Activated naive CD4-positive, alpha-beta T cell treated with anti-CD3 and anti-CD28 coated beads, Interleukin-2, amount 50 U/mL, for 16 hours (primary cell): Measurements from ENCODE around the gene MAGEB4.

Source experiments
- DNase-seq: peaks from one replicate; pipeline ENCODE4 v3.0.0-alpha.2; 2020

MAGEB4 gene

DNA sequence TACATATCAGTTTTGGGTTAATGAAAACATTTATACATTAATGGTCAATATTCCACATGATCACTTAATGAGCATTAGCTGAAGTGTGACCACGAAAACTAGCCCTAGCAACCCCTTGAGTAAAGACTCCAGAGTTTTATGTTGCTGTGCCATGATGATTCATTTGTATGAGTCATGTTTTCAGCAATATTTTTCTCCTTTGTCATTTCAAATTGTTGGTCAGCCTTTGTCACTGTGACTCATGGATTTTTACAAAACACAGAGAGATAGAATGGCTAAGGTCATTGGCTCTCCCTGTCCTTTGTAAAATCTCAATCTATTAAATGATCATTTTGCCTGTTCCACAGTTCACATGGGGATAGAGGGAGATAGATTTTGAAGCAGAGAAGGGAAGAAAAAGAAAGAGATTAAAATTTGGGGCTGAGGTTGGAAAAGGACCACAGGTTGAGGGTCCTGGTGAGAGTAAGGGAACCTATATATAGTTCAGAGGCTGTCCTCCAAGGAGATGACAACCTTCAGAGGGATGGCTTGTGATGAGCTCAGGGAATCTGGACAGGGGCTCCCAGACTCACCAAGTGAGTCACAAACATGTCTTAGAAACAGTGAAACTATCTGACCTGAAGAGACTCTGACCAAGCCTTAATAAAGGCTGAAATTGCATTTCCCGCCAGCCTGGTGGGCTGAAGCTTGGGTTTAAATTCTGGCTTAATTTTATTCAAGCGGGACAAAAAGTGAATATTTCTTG, 41.8 kb downstream of the MAGEB4 start:
- DNase-seq, result no peak
